Adipocyte (in vitro differentiated cells): ENCODE measurements around the gene UTP4.

Experiments
- DNase-seq: peaks from one replicate; pipeline ENCODE4 v3.0.0-alpha.2; 2015; ENCODE audit warnings: low read depth
- H3K27me3 ChIP-seq: replicated peaks from 2 replicates; pipeline ENCODE4 v1.7.0; 2013; ENCODE audit warnings: mild to moderate bottlenecking, low read length, moderate library complexity; ENCODE audit not compliant: control insufficient read depth, insufficient read depth
- H3K36me3 ChIP-seq: 2 replicates; pipeline ENCODE4 v1.7.0; 2013; ENCODE audit warnings: low read length, mild to moderate bottlenecking, moderate library complexity; ENCODE audit not compliant: control insufficient read depth, insufficient read depth, severe bottlenecking
- H3K4me1 ChIP-seq: 2 replicates; pipeline ENCODE4 v1.7.0; 2013; ENCODE audit warnings: mild to moderate bottlenecking, low read length, moderate library complexity; ENCODE audit not compliant: control insufficient read depth, insufficient read depth
- H3K4me3 ChIP-seq: 2 replicates; pipeline ENCODE4 v1.7.0; 2013; ENCODE audit warnings: mild to moderate bottlenecking, low read length, moderate library complexity
- H3K9ac ChIP-seq: 2 replicates; pipeline ENCODE4 v1.7.0; 2013; ENCODE audit warnings: mild to moderate bottlenecking, low read length, moderate library complexity
- H3K9me3 ChIP-seq: 2 replicates; pipeline ENCODE4 v1.7.0; 2013; ENCODE audit warnings: mild to moderate bottlenecking, low read length, moderate library complexity; ENCODE audit not compliant: control insufficient read depth

Gene UTP4

GRCh38 chr16:69111876-69112230 is 20.6 kb upstream of the UTP4 start:
- no peak for DNase-seq
- H3K9ac ChIP-seq = no peak overlapping the region
- H3K36me3 ChIP-seq = peaks cover 32% of the 10 kb centered on the region
- H3K27me3 ChIP-seq = no peaks in the 10 kb centered on the region
- H3K9me3 ChIP-seq = no peaks in the 10 kb centered on the region
- no peak overlapping the region for H3K4me3 ChIP-seq
- peaks cover 12% of the 10 kb centered on the region for H3K4me1 ChIP-seq

GRCh38 chr16:69112285-69113129 is 19.9 kb upstream of the UTP4 start:
- Histone ChIP-seq H3K4me3 (no peak overlapping the region), H3K9ac (no peak overlapping the region), H3K4me1 (peaks cover 5% of the 10 kb centered on the region), H3K36me3 (peaks cover 32% of the 10 kb centered on the region), H3K27me3 (no peaks in the 10 kb centered on the region), H3K9me3 (no peaks in the 10 kb centered on the region)
- peak; percentile 44 for DNase-seq

- H3K4me1 ChIP-seq = no peaks in the 10 kb centered on the region
- no peak overlapping the region for H3K4me3 ChIP-seq
- H3K9ac ChIP-seq = no peak overlapping the region
- H3K27me3 ChIP-seq = no peaks in the 10 kb centered on the region
- H3K9me3 ChIP-seq = no peaks in the 10 kb centered on the region
- DNase-seq = no peak
- H3K36me3 ChIP-seq = peaks cover 39% of the 10 kb centered on the region
These were observed 19.2 kb upstream of the UTP4 start for GRCh38 chr16:69113216-69113615.

GRCh38 chr16:69114346-69114975 is 18.0 kb upstream of the UTP4 start:
- DNase-seq = no peak
- no peak overlapping the region for H3K4me3 ChIP-seq
- peaks cover 49% of the 10 kb centered on the region for H3K36me3 ChIP-seq
- no peak overlapping the region for H3K9ac ChIP-seq
- no peaks in the 10 kb centered on the region for H3K9me3 ChIP-seq
- H3K4me1 ChIP-seq = no peaks in the 10 kb centered on the region
- H3K27me3 ChIP-seq = no peaks in the 10 kb centered on the region

- Histone ChIP-seq H3K36me3 (peaks cover 49% of the 10 kb centered on the region), H3K4me3 (no peak overlapping the region), H3K9me3 (no peaks in the 10 kb centered on the region), H3K9ac (no peak overlapping the region), H3K27me3 (no peaks in the 10 kb centered on the region), H3K4me1 (no peaks in the 10 kb centered on the region)
- no peak for DNase-seq
These were observed 17.5 kb upstream of the UTP4 start for GRCh38 chr16:69114976-69115355.

GRCh38 chr16:69115361-69115760 is 17.1 kb upstream of the UTP4 start:
- Histone ChIP-seq H3K4me1 (no peaks in the 10 kb centered on the region), H3K4me3 (no peak overlapping the region), H3K36me3 (peaks cover 52% of the 10 kb centered on the region), H3K9me3 (no peaks in the 10 kb centered on the region), H3K27me3 (no peaks in the 10 kb centered on the region), H3K9ac (no peak overlapping the region)
- DNase-seq = no peak

- Histone ChIP-seq H3K36me3 (peaks cover 54% of the 10 kb centered on the region), H3K9me3 (no peaks in the 10 kb centered on the region), H3K4me1 (no peaks in the 10 kb centered on the region), H3K27me3 (no peaks in the 10 kb centered on the region), H3K9ac (no peak overlapping the region), H3K4me3 (no peak overlapping the region)
- no peak for DNase-seq
These were observed 16.6 kb upstream of the UTP4 start for GRCh38 chr16:69115837-69116236.

- H3K9me3 ChIP-seq = no peaks in the 10 kb centered on the region
- no peak overlapping the region for H3K4me3 ChIP-seq
- H3K4me1 ChIP-seq = no peaks in the 10 kb centered on the region
- DNase-seq = no peak
- H3K27me3 ChIP-seq = no peaks in the 10 kb centered on the region
- peaks cover 58% of the 10 kb centered on the region for H3K36me3 ChIP-seq
- no peak overlapping the region for H3K9ac ChIP-seq
These were observed 16.1 kb upstream of the UTP4 start for GRCh38 chr16:69116256-69116875.

- Histone ChIP-seq H3K4me1 (no peaks in the 10 kb centered on the region), H3K4me3 (no peak overlapping the region), H3K27me3 (no peaks in the 10 kb centered on the region), H3K9me3 (no peaks in the 10 kb centered on the region), H3K9ac (no peak overlapping the region), H3K36me3 (peaks cover 58% of the 10 kb centered on the region)
- no peak for DNase-seq
These were observed 15.5 kb upstream of the UTP4 start for GRCh38 chr16:69116906-69117305.

- no peaks in the 10 kb centered on the region for H3K9me3 ChIP-seq
- no peak overlapping the region for H3K4me3 ChIP-seq
- H3K9ac ChIP-seq = no peak overlapping the region
- H3K36me3 ChIP-seq = peaks cover 61% of the 10 kb centered on the region
- no peak for DNase-seq
- H3K27me3 ChIP-seq = no peaks in the 10 kb centered on the region
- no peaks in the 10 kb centered on the region for H3K4me1 ChIP-seq
These were observed 14.0 kb upstream of the UTP4 start for GRCh38 chr16:69118468-69118867.

- Histone ChIP-seq H3K27me3 (no peaks in the 10 kb centered on the region), H3K9me3 (no peaks in the 10 kb centered on the region), H3K4me1 (no peaks in the 10 kb centered on the region), H3K36me3 (peaks cover 56% of the 10 kb centered on the region), H3K9ac (no peak overlapping the region), H3K4me3 (no peak overlapping the region)
- DNase-seq = no peak
These were observed 13.5 kb upstream of the UTP4 start for GRCh38 chr16:69118994-69119393.
